OCI-LY3 (cell line): ENCODE data around the gene PRKCQ.
A peak's percentile ranks its signal among the peaks of the same experiment; 100 is the strongest.

Experiments
- H2AFZ ChIP-seq: fragments of 200-600, 300-600 bp; shearing (Covaris generic); 2 replicates; pipeline ENCODE4 v1.6.0; 2014; ENCODE audit warnings: antibody characterized with exemption, low read depth, low read length
- H3K27ac ChIP-seq: fragments of 200-600, 300-600 bp; sonication (generic); 2 replicates; pipeline ENCODE4 v1.5.1; 2014; ENCODE audit warnings: mild to moderate bottlenecking, low read length, moderate library complexity, mixed read lengths
- H3K27me3 ChIP-seq: fragments of 200-600, 300-600 bp; sonication (generic); 2 replicates; pipeline ENCODE4 v1.6.1; 2014; ENCODE audit warnings: low read depth, low read length, mixed read lengths
- H3K36me3 ChIP-seq: fragments of 200-600, 300-600 bp; sonication (generic); replicated peaks from 2 replicates; pipeline ENCODE3; 2014; ENCODE audit warnings: low read depth, low read length, mixed read lengths
- H3K4me1 ChIP-seq: fragments of 300-600, 200-600 bp; sonication (generic); 2 replicates; pipeline ENCODE4 v1.6.1; 2014; ENCODE audit warnings: low read length, mixed read lengths
- H3K4me2 ChIP-seq: fragments of 200-600, 300-600 bp; sonication (generic); 2 replicates; pipeline ENCODE4 v1.6.1; 2014; ENCODE audit warnings: low read length, mixed read lengths
- H3K4me3 ChIP-seq: fragments of 300-600, 200-600 bp; sonication (generic); 2 replicates; pipeline ENCODE4 v1.5.1; 2014; ENCODE audit warnings: antibody characterized with exemption, mild to moderate bottlenecking, low read length, moderate library complexity
- H3K79me2 ChIP-seq: fragments of 300-600, 200-600 bp; shearing (Covaris generic); 2 replicates; pipeline ENCODE4 v1.6.1; 2014; ENCODE audit warnings: mild to moderate bottlenecking, low read length, mixed read lengths
- H3K9ac ChIP-seq: fragments of 300-600, 200-600 bp; shearing (Covaris generic); 2 replicates; pipeline ENCODE4 v1.6.0; 2014; ENCODE audit warnings: mild to moderate bottlenecking, low read length, moderate library complexity
- H3K9me3 ChIP-seq: fragments of 200-600, 300-600 bp; shearing (Covaris generic); 2 replicates; pipeline ENCODE4 v1.6.1; 2014; ENCODE audit warnings: low read length, mixed read lengths; ENCODE audit not compliant: insufficient read depth
- H4K20me1 ChIP-seq: fragments of 200-600, 300-600 bp; sonication (generic); 2 replicates; pipeline ENCODE4 v1.6.1; 2016; ENCODE audit warnings: low read length, mixed read lengths; ENCODE audit not compliant: insufficient read depth
- EZH2phosphoT487 ChIP-seq: fragments of 200-600 bp; shearing (Covaris generic); IDR thresholded peaks from 2 replicates; pipeline ENCODE4 v1.6.1; 2018; ENCODE audit warnings: antibody characterized with exemption, mixed run types, low read depth
- TF ChIP-seq, protein P1 (sequence below): fragments of 200-600, 300-600 bp; sonication (generic); IDR thresholded peaks from 2 replicates; pipeline ENCODE4 v1.5.1; 2014; ENCODE audit warnings: antibody characterized with exemption, low read length, low read depth

The PRKCQ gene

DNA sequence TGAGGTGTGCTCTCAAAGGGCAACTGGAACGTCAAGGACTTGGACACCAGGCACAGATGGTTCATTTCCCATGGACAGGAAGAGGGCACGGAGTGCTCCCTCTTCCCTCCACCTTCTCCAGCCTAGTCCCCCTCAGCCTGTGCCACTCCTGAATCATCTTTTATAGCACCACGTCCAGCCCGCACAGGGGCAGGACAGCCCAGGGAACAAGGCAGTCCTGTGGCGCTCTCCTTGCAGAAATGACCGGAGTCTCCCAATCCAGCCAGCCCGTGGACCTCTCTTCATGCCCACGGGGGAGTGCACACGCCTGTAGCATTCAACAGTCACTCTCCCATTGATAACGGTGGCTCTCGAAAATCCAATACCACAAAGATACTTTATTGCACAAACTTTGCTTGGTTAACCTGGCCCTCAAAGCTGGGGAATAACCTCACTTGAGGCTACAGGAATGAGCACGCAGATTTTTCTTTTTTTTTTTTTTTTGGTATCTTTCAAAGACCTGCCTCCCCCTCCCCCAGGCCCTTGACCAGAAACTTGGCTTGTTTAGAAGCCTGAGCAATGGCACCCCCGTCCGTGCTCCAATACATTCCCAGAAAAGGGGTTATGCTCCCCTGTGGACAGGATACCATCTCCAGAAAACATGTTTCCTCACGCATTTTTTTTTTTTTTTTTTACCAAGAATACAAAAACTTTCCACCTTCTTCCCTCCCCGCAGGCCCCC lies 733 bp downstream of the PRKCQ start:
- Histone ChIP-seq H3K4me1 (no peaks in the 10 kb centered on the region), H3K4me2 (peak overlapping the region; percentile 64)

DNA sequence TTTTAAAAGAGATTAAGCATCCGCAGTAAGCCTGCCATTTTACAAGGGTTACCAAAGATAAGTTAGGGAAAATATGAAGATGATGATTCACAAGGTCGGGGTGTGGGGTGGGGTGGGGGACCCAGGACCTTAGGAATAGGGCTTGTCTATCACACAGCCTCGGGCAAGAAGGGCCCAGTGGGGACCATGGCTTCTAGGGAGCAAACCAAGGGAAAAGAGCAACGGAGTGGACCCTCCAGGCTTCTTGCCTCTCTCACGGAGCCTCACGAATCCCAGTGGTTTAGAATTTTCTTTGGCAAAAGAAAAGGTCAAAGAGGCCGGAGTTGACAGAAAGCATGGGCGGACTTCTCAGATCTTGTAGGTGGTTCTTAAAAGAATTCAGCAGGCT lies 1.3 kb downstream of the PRKCQ start:
- Histone ChIP-seq H4K20me1 (no peaks in the 10 kb centered on the region), H3K4me3 (no peak overlapping the region), H3K79me2 (no peaks in the 10 kb centered on the region), H3K9me3 (no peaks in the 10 kb centered on the region), H3K27ac (no peak overlapping the region), H3K9ac (no peak overlapping the region), H3K4me1 (no peaks in the 10 kb centered on the region), H2AFZ (no peak overlapping the region), H3K27me3 (peaks cover 24% of the 10 kb centered on the region), H3K36me3 (no peaks in the 10 kb centered on the region), H3K4me2 (no peak overlapping the region)
- TF ChIP-seq, protein P1, sequence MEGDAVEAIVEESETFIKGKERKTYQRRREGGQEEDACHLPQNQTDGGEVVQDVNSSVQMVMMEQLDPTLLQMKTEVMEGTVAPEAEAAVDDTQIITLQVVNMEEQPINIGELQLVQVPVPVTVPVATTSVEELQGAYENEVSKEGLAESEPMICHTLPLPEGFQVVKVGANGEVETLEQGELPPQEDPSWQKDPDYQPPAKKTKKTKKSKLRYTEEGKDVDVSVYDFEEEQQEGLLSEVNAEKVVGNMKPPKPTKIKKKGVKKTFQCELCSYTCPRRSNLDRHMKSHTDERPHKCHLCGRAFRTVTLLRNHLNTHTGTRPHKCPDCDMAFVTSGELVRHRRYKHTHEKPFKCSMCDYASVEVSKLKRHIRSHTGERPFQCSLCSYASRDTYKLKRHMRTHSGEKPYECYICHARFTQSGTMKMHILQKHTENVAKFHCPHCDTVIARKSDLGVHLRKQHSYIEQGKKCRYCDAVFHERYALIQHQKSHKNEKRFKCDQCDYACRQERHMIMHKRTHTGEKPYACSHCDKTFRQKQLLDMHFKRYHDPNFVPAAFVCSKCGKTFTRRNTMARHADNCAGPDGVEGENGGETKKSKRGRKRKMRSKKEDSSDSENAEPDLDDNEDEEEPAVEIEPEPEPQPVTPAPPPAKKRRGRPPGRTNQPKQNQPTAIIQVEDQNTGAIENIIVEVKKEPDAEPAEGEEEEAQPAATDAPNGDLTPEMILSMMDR = no peak
- no peak for TF ChIP-seq EZH2phosphoT487

More for the DNA sequence above, 733 bp downstream of the PRKCQ start:
- no peak for TF ChIP-seq EZH2phosphoT487
- TF ChIP-seq, protein P1 = no peak
- Histone ChIP-seq H4K20me1 (no peaks in the 10 kb centered on the region), H2AFZ (no peak overlapping the region), H3K27me3 (peaks cover 24% of the 10 kb centered on the region), H3K79me2 (no peaks in the 10 kb centered on the region), H3K9ac (peak overlapping the region; percentile 41; the same call in 1 of the 2 replicates), H3K9me3 (no peaks in the 10 kb centered on the region), H3K36me3 (no peaks in the 10 kb centered on the region), H3K27ac (no peak overlapping the region), H3K4me3 (peak overlapping the region; percentile 88)

DNA sequence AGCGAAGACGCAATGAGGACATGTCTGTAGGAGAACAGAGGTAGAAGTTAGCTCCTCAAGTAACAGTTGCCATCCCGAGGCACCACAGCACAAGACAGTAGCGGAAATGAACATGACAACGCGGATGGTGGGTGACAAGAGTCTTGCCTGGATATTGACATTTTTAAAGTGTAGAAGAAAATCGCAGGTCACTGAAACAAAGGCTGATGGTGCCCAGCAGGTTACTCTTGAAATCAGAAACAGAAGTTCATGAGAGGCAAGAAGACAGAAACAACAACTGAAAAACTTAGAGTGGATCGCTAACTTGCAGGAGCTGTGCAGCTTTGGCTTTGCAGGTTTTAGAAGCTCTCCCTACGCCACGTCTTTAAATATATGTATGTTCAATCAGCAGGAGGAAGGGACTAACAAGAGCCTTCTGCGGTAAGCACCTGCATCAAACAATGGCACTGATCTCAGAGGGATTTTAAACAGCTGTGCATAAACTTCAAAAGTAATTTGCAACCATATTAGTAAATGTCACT lies 1.8 kb downstream of the PRKCQ start:
- Histone ChIP-seq H3K9ac (no peak overlapping the region), H3K4me2 (no peak overlapping the region), H3K27ac (no peak overlapping the region), H3K27me3 (peaks cover 24% of the 10 kb centered on the region), H3K9me3 (no peaks in the 10 kb centered on the region), H3K4me3 (no peak overlapping the region), H3K4me1 (no peaks in the 10 kb centered on the region), H4K20me1 (no peaks in the 10 kb centered on the region), H2AFZ (no peak overlapping the region), H3K79me2 (no peaks in the 10 kb centered on the region), H3K36me3 (no peaks in the 10 kb centered on the region)
- TF ChIP-seq, protein P1 = no peak
- no peak for TF ChIP-seq EZH2phosphoT487

DNA sequence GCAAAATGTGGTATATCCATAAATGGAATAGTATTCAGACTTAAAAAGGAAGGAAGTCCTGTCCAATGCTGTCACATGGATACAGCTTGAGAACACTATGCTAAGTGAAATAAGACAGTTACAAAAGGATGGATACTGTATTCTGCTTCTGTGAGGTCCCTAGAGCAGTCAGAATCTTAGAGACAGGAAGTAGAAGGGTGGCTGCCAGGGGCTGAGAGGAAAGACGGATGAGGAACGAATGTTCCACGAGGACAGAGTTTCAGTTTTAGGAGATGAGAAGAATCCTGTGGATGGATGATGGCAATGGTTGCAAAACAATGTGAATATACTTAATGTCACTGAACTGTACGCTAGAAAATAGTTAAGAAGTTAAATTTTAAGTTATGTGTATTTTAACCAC lies 3.8 kb downstream of the PRKCQ start:
- Histone ChIP-seq H3K27ac (no peak overlapping the region), H3K4me3 (no peak overlapping the region), H3K4me1 (no peaks in the 10 kb centered on the region), H3K79me2 (no peaks in the 10 kb centered on the region), H3K27me3 (peaks cover 28% of the 10 kb centered on the region), H3K36me3 (no peaks in the 10 kb centered on the region), H3K9ac (no peak overlapping the region), H3K9me3 (no peaks in the 10 kb centered on the region), H2AFZ (no peak overlapping the region), H3K4me2 (no peak overlapping the region), H4K20me1 (no peaks in the 10 kb centered on the region)
- TF ChIP-seq EZH2phosphoT487 = no peak
- TF ChIP-seq, protein P1 = no peak
